ENCODE measurements around the gene RASSF5.

Gene RASSF5

DNA sequence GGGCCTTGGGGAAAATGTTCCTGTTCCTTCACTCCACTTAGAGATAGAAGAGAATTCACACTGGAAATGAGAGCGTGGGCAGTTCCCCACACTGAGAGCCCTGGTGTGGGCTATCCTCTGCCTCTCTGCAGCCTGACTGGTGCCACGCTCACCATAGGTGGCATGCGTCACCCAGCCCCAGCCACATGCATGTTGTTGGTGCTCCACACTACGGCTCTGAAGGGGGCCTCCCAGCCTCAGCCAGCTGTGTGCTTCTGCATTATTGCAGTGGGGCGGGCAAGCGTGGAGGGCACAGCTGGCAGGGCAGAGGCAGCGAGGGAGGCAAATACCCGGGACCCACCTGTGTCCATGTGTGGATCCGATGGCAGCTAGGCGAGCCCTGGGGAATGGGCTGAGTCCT, 14.7 kb upstream of the RASSF5 start:
- H3K27ac ChIP-seq, result no peak overlapping the region
- TF ChIP-seq, protein P1, sequence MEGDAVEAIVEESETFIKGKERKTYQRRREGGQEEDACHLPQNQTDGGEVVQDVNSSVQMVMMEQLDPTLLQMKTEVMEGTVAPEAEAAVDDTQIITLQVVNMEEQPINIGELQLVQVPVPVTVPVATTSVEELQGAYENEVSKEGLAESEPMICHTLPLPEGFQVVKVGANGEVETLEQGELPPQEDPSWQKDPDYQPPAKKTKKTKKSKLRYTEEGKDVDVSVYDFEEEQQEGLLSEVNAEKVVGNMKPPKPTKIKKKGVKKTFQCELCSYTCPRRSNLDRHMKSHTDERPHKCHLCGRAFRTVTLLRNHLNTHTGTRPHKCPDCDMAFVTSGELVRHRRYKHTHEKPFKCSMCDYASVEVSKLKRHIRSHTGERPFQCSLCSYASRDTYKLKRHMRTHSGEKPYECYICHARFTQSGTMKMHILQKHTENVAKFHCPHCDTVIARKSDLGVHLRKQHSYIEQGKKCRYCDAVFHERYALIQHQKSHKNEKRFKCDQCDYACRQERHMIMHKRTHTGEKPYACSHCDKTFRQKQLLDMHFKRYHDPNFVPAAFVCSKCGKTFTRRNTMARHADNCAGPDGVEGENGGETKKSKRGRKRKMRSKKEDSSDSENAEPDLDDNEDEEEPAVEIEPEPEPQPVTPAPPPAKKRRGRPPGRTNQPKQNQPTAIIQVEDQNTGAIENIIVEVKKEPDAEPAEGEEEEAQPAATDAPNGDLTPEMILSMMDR (conservative IDR thresholded peaks at IDR 0.05), result no peak

DNA sequence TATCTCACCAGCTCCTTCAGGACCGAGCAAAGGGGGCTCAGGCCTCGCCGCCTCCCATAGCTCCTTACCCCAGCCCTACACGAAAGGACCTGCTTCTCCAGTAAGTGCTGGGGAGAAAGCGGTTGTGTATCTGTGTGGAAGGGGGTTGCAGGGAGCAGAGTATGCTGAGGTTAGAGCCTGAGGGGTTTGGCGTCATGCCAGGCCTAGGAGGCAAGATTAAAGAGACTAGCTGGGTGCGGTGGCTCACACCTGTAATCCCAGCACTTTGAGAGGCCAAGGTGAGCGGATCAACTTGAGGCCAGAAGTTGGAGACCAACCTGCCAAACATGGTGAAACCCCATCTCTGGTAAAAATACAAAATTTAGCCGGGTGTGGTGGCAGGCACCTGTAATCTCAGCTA, 14.1 kb upstream of the RASSF5 start:
- no peak overlapping the region for H3K27ac ChIP-seq
- TF ChIP-seq, protein P1 (conservative IDR thresholded peaks at IDR 0.05), result no peak

DNA sequence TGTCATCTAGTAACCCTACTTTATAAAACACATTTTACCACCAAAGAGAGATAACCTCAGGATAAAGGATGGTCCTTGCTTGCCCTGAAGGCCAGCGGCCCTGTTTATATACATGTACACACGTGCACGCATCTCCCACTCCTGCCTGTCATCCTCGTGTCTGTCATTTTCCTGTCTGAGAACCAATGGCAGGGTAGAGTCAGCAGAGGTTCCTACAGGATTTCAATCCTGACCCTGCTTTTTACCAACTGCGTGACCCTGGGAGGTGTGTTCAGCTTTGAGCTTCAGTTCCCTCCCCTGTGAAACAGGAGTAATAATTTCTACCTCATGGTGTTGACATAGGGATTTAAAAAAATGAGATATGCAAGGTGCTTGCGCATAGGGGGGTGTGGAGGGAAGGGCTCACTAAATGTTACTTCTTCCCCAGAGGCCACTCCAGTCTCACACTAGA, 12.3 kb upstream of the RASSF5 start:
- TF ChIP-seq, protein P1 (conservative IDR thresholded peaks at IDR 0.05), result no peak
- H3K27ac ChIP-seq, result no peak overlapping the region

DNA sequence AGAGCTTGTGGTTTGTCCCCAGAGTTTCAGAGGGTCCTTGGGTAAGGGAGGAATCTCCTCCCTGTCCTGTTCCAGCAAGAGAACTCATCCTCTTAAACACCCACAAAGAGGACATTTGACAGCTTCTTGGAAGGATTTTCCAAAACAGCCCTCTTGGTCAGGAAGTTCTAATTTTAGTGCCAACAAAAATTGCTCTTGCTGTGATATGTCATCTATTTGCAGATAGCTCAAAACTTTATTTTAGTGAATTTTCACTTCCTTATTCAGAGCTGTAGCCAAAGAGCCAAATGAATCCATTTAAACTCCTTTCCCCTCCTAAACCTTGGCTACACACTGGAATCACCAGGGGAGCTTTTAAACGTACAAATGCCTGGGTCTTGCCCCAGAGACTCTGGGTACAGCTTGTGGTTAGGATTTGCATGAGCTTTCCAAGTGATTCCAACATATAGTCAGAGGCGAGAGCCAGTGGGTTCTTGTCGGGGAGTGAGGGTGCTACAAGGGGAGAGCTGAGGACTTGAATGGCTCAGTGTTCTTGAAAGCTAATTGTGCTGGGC, 11.8 kb upstream of the RASSF5 start:
- H3K27ac ChIP-seq, result no peak overlapping the region
- TF ChIP-seq, protein P1 (conservative IDR thresholded peaks at IDR 0.05), result no peak

DNA sequence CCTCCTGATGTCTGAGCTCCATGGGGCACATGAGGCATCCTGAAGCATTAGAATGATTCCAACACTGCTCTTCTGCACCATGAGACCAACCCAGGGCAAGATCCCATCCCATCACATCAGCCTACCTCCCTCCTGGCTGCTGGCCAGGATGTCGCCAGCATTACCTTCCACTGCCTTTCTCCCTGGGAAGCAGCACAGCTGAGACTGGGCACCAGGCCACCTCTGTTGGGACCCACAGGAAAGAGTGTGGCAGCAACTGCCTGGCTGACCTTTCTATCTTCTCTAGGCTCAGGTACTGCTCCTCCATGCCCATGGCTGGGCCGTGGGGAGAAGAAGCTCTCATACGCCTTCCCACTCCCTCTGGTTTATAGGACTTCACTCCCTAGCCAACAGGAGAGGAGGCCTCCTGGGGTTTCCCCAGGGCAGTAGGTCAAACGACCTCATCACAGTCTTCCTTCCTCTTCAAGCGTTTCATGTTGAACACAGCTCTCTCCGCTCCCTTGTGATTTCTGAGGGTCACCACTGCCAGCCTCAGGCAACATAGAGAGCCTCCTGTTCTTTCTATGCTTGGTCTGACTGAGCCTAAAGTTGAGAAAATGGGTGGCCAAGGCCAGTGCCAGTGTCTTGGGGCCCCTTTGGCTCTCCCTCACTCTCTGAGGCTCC, 11.1 kb upstream of the RASSF5 start:
- no peak overlapping the region for H3K27ac ChIP-seq
- TF ChIP-seq, protein P1 (conservative IDR thresholded peaks at IDR 0.05), result no peak

DNA sequence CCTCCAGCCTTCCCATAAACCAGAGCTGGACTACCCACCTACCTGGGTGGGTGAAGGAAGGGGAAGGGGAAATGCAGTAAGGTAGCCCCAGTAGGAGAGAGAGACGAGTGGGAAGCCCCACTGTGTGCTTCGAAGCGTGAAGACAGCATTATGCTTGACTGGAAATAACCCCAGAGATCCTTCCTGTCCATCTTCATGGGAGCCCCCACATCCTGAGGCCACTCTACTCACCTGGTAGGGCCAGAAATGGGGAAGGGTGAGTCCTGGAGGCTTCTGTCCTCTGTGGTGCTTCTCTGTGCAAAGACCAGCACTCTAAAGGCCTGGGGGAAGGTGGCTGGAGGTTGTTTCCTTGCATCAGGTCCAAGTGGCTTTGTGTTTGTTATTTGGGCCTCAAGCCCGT, 10.0 kb upstream of the RASSF5 start:
- TF ChIP-seq, protein P1 (conservative IDR thresholded peaks at IDR 0.05), result no peak
- no peak overlapping the region for H3K27ac ChIP-seq

DNA sequence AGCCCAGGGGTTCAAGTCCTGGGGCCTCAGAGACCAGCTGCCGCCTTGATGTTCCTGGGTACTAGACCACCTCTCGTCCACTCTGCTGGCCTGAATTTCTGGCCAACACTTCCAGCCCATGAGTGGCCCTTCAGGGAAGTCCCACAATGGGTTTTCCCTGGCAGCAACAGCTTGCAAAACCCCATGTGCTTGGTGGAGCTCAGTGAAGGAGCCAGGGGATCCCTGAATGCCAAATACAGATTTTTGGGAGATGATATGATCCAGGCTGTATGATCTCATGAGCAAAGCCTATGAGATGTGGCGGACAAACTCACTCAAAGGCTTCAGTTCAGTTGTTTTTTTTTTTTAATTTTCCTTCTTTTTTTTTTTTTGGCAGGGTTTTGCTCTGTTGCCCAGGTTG, 9.6 kb upstream of the RASSF5 start:
- TF ChIP-seq, protein P1 (conservative IDR thresholded peaks at IDR 0.05), result no peak

More for the DNA sequence above, 9.6 kb upstream of the RASSF5 start:
- H3K27ac ChIP-seq, result no peak overlapping the region

Data from VCaP (cell line).